ENCODE results near the gene STMN3. TPM values are rescaled to one million over a fixed set of nuclear protein-coding genes. Genes with fewer than 3 reads are reported as not detected.
A peak's percentile ranks its signal among the peaks of the same experiment; 100 is the strongest.

STMN3 gene
- total and polyA plus RNA-seq, 4 donors, result 0.42 to 2.9 (median 0.91) TPM

DNA sequence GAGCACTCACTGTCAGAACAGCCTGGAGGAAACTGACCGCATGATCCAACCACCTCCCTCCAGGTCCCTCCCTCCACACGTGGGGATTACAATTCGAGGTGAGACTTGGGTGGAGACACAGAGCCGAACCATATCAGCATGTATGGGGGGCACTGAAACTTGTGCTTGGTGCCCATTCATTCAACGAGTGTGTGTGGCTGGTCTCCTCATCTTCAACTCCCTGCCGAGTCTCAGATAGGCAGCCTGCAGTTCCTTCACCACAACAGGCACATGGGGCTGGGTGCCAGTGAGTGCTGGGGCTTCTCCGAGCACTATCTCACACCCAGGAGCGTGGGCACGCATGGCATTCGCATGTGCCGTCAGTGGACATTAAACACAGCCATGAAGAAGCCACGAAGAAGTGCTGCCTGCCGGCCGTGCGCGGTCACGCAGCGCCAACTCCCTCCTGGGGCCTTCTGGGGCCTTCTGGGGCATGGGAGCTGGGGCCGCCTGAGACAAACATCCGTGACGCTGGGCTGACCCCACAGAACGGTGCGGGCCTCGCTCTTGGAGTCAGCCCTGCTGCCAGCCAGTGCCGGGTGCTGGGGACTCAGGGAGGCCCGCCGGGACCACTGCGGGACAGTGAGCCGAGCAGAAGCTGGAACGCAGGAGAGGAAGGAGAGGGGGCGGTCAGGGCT lies 4.2 kb upstream of the STMN3 start:
- Histone ChIP-seq H3K9me3 (ENCODE audit: control insufficient read depth in 4 of 4, low read length in 3 of 4) (no peaks in the 10 kb centered on the region), H3K36me3 (ENCODE audit: control insufficient read depth in 4 of 4, insufficient read depth in 3 of 4, low read depth in 1 of 4, low read length in 3 of 4) (peaks cover 0 to 9% (median 3%) of the 10 kb centered on the region in 4 donors), H3K4me1 (ENCODE audit: control insufficient read depth in 4 of 4, insufficient read depth in 4 of 4, low read length in 3 of 4) (peaks cover 10 to 31% (median 17%) of the 10 kb centered on the region in 4 donors), H3K27ac (ENCODE audit: low read depth in 1 of 2, low read length in 2 of 2) (peak overlapping the region; percentile 88 to 90), H3K4me3 (ENCODE audit: low read depth in 1 of 3, low read length in 3 of 3) (peak overlapping the region; percentile 53 to 88 (median 63)), H3K9ac (ENCODE audit: low read depth in 1 of 2, low read length in 2 of 2) (peak overlapping the region in 1 of 2 donors; percentile 61), H3K27me3 (ENCODE audit: control insufficient read depth in 4 of 4, insufficient read depth in 4 of 4, low read length in 3 of 4) (peaks cover 0 to 4% (median 0%) of the 10 kb centered on the region in 4 donors)
- 64% methylated on average over 31 of the region's 31 CpGs for WGBS
- TF ChIP-seq JUND (IDR thresholded peaks at IDR 0.05) (no peak), FOXA2 (IDR thresholded peaks at IDR 0.05) (no peak), NR2F2 (IDR thresholded peaks at IDR 0.05) (no peak), HNF4A (conservative IDR thresholded peaks at IDR 0.05) (no peak), RXRA (IDR thresholded peaks at IDR 0.05) (no peak), RAD21 (IDR thresholded peaks at IDR 0.05) (no peak)
- TF ChIP-seq, protein P1, sequence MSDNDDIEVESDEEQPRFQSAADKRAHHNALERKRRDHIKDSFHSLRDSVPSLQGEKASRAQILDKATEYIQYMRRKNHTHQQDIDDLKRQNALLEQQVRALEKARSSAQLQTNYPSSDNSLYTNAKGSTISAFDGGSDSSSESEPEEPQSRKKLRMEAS (IDR thresholded peaks at IDR 0.05), result no peak
- DNase-seq (ENCODE audit: low spot score), result no peak

DNA sequence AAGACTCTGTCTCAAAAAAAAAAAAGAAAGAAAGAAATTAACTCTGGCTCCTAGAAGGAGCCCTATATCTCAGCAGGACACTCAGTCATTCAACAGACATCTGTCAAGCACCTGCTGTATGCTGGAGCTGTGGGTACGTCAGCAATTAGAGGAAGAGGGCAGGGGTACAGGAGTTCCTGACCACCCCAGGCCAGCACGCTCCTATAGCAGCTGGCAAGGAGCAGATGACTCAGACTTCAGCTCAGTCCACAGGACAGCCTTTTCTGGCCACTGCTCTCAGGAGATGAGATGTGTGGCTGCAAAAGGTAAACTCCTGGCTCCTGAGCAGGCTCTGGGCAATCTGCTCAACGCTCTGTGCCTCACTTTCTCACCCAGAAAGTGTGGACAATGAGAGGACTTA lies 3.2 kb upstream of the STMN3 start:
- Histone ChIP-seq H3K4me3 (ENCODE audit: low read depth in 1 of 3, low read length in 3 of 3) (no peak overlapping the region), H3K4me1 (ENCODE audit: control insufficient read depth in 4 of 4, insufficient read depth in 4 of 4, low read length in 3 of 4) (peaks cover 14 to 36% (median 18%) of the 10 kb centered on the region in 4 donors), H3K9ac (ENCODE audit: low read depth in 1 of 2, low read length in 2 of 2) (no peak overlapping the region), H3K27me3 (ENCODE audit: control insufficient read depth in 4 of 4, insufficient read depth in 4 of 4, low read length in 3 of 4) (peaks cover 0 to 4% (median 0%) of the 10 kb centered on the region in 4 donors), H3K27ac (ENCODE audit: low read depth in 1 of 2, low read length in 2 of 2) (no peak overlapping the region), H3K36me3 (ENCODE audit: control insufficient read depth in 4 of 4, insufficient read depth in 3 of 4, low read depth in 1 of 4, low read length in 3 of 4) (peaks cover 0 to 7% (median 2%) of the 10 kb centered on the region in 4 donors), H3K9me3 (ENCODE audit: control insufficient read depth in 4 of 4, low read length in 3 of 4) (no peaks in the 10 kb centered on the region)
- DNase-seq (ENCODE audit: low spot score), result no peak
- TF ChIP-seq TAF1 (conservative IDR thresholded peaks at IDR 0.05), result no peak
- no peak for TF ChIP-seq YY1 (IDR thresholded peaks at IDR 0.05)
- no peak for TF ChIP-seq RXRA (IDR thresholded peaks at IDR 0.05)
- no peak for TF ChIP-seq EGR1 (IDR thresholded peaks at IDR 0.05; ENCODE audit: low read depth in 2 of 2)
- TF ChIP-seq JUND (IDR thresholded peaks at IDR 0.05), result no peak
- TF ChIP-seq HNF4A (conservative IDR thresholded peaks at IDR 0.05), result no peak
- no peak for TF ChIP-seq FOXA1 (IDR thresholded peaks at IDR 0.05)
- TF ChIP-seq HNF4G (IDR thresholded peaks at IDR 0.05), result no peak
- WGBS, result 92% methylated on average over 3 of the region's 3 CpGs

DNA sequence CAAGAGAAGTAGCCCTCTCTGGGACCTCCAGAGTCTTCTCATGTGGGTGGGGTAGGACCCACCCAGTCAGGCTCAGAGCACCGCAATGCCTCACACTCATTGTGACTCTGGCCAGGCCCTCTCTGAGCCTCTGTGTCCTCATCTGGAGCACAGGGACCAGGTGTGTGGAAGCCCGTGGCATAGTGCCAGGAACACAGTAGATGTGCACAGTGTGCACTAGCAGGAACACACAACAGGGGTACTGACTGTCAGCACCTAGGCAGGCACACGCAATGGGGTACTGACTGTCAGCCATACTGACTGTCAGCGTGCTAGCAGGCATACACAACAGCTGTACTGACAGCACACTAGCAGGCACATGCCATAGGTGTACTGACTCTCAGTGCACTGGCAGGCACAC lies 2.0 kb upstream of the STMN3 start:
- Histone ChIP-seq H3K9me3 (ENCODE audit: control insufficient read depth in 4 of 4, low read length in 3 of 4) (no peaks in the 10 kb centered on the region), H3K36me3 (ENCODE audit: control insufficient read depth in 4 of 4, insufficient read depth in 3 of 4, low read depth in 1 of 4, low read length in 3 of 4) (no peaks in the 10 kb centered on the region), H3K9ac (ENCODE audit: low read depth in 1 of 2, low read length in 2 of 2) (no peak overlapping the region), H3K27ac (ENCODE audit: low read depth in 1 of 2, low read length in 2 of 2) (no peak overlapping the region), H3K4me3 (ENCODE audit: low read depth in 1 of 3, low read length in 3 of 3) (no peak overlapping the region), H3K4me1 (ENCODE audit: control insufficient read depth in 4 of 4, insufficient read depth in 4 of 4, low read length in 3 of 4) (peaks cover 14 to 36% (median 18%) of the 10 kb centered on the region in 4 donors), H3K27me3 (ENCODE audit: control insufficient read depth in 4 of 4, insufficient read depth in 4 of 4, low read length in 3 of 4) (peaks cover 0 to 4% (median 0%) of the 10 kb centered on the region in 4 donors)
- TF ChIP-seq TAF1 (conservative IDR thresholded peaks at IDR 0.05), result no peak
- TF ChIP-seq, protein P1 (IDR thresholded peaks at IDR 0.05), result no peak
- no peak for TF ChIP-seq RAD21 (IDR thresholded peaks at IDR 0.05)
- TF ChIP-seq RXRA (IDR thresholded peaks at IDR 0.05), result no peak
- no peak for TF ChIP-seq JUND (IDR thresholded peaks at IDR 0.05)
- no peak for TF ChIP-seq NR2F2 (IDR thresholded peaks at IDR 0.05)
- TF ChIP-seq YY1 (IDR thresholded peaks at IDR 0.05), result no peak
- no peak for TF ChIP-seq EGR1 (IDR thresholded peaks at IDR 0.05; ENCODE audit: low read depth in 2 of 2)
- no peak for TF ChIP-seq FOXA1 (IDR thresholded peaks at IDR 0.05)
- TF ChIP-seq HNF4A (conservative IDR thresholded peaks at IDR 0.05), result no peak
- no peak for TF ChIP-seq HNF4G (IDR thresholded peaks at IDR 0.05)
- no peak for TF ChIP-seq GABPA (IDR thresholded peaks at IDR 0.05 in 1 of 2, conservative IDR thresholded peaks at IDR 0.05 in 1 of 2)
- TF ChIP-seq FOXA2 (IDR thresholded peaks at IDR 0.05), result no peak
- TF ChIP-seq, protein P2, sequence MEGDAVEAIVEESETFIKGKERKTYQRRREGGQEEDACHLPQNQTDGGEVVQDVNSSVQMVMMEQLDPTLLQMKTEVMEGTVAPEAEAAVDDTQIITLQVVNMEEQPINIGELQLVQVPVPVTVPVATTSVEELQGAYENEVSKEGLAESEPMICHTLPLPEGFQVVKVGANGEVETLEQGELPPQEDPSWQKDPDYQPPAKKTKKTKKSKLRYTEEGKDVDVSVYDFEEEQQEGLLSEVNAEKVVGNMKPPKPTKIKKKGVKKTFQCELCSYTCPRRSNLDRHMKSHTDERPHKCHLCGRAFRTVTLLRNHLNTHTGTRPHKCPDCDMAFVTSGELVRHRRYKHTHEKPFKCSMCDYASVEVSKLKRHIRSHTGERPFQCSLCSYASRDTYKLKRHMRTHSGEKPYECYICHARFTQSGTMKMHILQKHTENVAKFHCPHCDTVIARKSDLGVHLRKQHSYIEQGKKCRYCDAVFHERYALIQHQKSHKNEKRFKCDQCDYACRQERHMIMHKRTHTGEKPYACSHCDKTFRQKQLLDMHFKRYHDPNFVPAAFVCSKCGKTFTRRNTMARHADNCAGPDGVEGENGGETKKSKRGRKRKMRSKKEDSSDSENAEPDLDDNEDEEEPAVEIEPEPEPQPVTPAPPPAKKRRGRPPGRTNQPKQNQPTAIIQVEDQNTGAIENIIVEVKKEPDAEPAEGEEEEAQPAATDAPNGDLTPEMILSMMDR (IDR thresholded peaks at IDR 0.05; ENCODE audit: low read depth, low read length, missing input control), result no peak
- TF ChIP-seq SP1 (IDR thresholded peaks at IDR 0.05), result no peak
- TF ChIP-seq, protein P3, sequence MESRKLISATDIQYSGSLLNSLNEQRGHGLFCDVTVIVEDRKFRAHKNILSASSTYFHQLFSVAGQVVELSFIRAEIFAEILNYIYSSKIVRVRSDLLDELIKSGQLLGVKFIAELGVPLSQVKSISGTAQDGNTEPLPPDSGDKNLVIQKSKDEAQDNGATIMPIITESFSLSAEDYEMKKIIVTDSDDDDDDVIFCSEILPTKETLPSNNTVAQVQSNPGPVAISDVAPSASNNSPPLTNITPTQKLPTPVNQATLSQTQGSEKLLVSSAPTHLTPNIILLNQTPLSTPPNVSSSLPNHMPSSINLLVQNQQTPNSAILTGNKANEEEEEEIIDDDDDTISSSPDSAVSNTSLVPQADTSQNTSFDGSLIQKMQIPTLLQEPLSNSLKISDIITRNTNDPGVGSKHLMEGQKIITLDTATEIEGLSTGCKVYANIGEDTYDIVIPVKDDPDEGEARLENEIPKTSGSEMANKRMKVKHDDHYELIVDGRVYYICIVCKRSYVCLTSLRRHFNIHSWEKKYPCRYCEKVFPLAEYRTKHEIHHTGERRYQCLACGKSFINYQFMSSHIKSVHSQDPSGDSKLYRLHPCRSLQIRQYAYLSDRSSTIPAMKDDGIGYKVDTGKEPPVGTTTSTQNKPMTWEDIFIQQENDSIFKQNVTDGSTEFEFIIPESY (IDR thresholded peaks at IDR 0.05), result no peak
- TF ChIP-seq, protein P4, sequence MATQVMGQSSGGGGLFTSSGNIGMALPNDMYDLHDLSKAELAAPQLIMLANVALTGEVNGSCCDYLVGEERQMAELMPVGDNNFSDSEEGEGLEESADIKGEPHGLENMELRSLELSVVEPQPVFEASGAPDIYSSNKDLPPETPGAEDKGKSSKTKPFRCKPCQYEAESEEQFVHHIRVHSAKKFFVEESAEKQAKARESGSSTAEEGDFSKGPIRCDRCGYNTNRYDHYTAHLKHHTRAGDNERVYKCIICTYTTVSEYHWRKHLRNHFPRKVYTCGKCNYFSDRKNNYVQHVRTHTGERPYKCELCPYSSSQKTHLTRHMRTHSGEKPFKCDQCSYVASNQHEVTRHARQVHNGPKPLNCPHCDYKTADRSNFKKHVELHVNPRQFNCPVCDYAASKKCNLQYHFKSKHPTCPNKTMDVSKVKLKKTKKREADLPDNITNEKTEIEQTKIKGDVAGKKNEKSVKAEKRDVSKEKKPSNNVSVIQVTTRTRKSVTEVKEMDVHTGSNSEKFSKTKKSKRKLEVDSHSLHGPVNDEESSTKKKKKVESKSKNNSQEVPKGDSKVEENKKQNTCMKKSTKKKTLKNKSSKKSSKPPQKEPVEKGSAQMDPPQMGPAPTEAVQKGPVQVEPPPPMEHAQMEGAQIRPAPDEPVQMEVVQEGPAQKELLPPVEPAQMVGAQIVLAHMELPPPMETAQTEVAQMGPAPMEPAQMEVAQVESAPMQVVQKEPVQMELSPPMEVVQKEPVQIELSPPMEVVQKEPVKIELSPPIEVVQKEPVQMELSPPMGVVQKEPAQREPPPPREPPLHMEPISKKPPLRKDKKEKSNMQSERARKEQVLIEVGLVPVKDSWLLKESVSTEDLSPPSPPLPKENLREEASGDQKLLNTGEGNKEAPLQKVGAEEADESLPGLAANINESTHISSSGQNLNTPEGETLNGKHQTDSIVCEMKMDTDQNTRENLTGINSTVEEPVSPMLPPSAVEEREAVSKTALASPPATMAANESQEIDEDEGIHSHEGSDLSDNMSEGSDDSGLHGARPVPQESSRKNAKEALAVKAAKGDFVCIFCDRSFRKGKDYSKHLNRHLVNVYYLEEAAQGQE (IDR thresholded peaks at IDR 0.05), result no peak
- TF ChIP-seq, protein P5, sequence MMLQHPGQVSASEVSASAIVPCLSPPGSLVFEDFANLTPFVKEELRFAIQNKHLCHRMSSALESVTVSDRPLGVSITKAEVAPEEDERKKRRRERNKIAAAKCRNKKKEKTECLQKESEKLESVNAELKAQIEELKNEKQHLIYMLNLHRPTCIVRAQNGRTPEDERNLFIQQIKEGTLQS (IDR thresholded peaks at IDR 0.05), result no peak
- no peak for DNase-seq (ENCODE audit: low spot score)
- WGBS, result 77% methylated on average over 4 of the region's 4 CpGs
